ENCODE results near the gene OXNAD1. TPM values are rescaled to one million over a fixed set of nuclear protein-coding genes. Genes with fewer than 3 reads are reported as not detected.
A peak's percentile ranks its signal among the peaks of the same experiment; 100 is the strongest.

OXNAD1 gene
- total and polyA plus RNA-seq, 2 donors (not counting 1 experiment from before 2014, with no cell fraction given): 6.4 to 10.4 TPM

- DNase-seq (ENCODE audit: low read depth in 2 of 2): peak in 1 of 2 donors; percentile 20
Measured at GRCh38 chr3:16253601-16254000, 11.4 kb upstream of the OXNAD1 start.

GRCh38 chr3:16254916-16255315, 10.1 kb upstream of the OXNAD1 start:
- no peak overlapping the region for H3K9ac ChIP-seq (ENCODE audit: insufficient read depth, low read length)
- H3K4me2 ChIP-seq (ENCODE audit: extremely low read depth, insufficient read depth, low read length): no peak overlapping the region
- H3K4me1 ChIP-seq (ENCODE audit: control insufficient read depth, extremely low read depth, insufficient read depth, low read length): no peaks in the 10 kb centered on the region
- DNase-seq (ENCODE audit: low read depth in 2 of 2): no peak
- no peak overlapping the region for H3K4me3 ChIP-seq (replicated peaks in 1 of 4; ENCODE audit: control extremely low read depth in 1 of 4, insufficient read depth in 1 of 4, low read depth in 3 of 4, low read length in 4 of 4)
- H3K36me3 ChIP-seq (ENCODE audit: control insufficient read depth, insufficient read depth, low read length): no peaks in the 10 kb centered on the region
- H4K20me1 ChIP-seq (ENCODE audit: control insufficient read depth, extremely low read depth, insufficient read depth, low read length): no peaks in the 10 kb centered on the region
- no peak overlapping the region for H3K27ac ChIP-seq (ENCODE audit: insufficient read depth, low read length)
- H3K9me3 ChIP-seq (ENCODE audit: control insufficient read depth, insufficient read depth, low read depth, low read length): no peaks in the 10 kb centered on the region
- no peaks in the 10 kb centered on the region for H3K27me3 ChIP-seq (ENCODE audit: control insufficient read depth, insufficient read depth, low read length)
- no peak overlapping the region for H2AFZ ChIP-seq (ENCODE audit: low read length)
- no peaks in the 10 kb centered on the region for H3K79me2 ChIP-seq (ENCODE audit: control insufficient read depth, insufficient read depth, low read length)
- TF ChIP-seq CTCF (conservative IDR thresholded peaks at IDR 0.05 in 1 of 2, IDR thresholded peaks at IDR 0.05 in 1 of 2; ENCODE audit: low read depth in 1 of 2, low read length in 2 of 2) (no peak), EZH2 (IDR thresholded peaks at IDR 0.05; ENCODE audit: low read length, missing control alignments) (no peak)

More at GRCh38 chr3:16253601-16254000, 11.4 kb upstream of the OXNAD1 start:
- no peaks in the 10 kb centered on the region for H3K27me3 ChIP-seq (ENCODE audit: control insufficient read depth, insufficient read depth, low read length)
- no peaks in the 10 kb centered on the region for H4K20me1 ChIP-seq (ENCODE audit: control insufficient read depth, extremely low read depth, insufficient read depth, low read length)
- no peak for TF ChIP-seq CTCF (conservative IDR thresholded peaks at IDR 0.05 in 1 of 2, IDR thresholded peaks at IDR 0.05 in 1 of 2; ENCODE audit: low read depth in 1 of 2, low read length in 2 of 2)
- no peak for TF ChIP-seq EZH2 (IDR thresholded peaks at IDR 0.05; ENCODE audit: low read length, missing control alignments)
- H3K9ac ChIP-seq (ENCODE audit: insufficient read depth, low read length): no peak overlapping the region
- no peak overlapping the region for H2AFZ ChIP-seq (ENCODE audit: low read length)
- no peaks in the 10 kb centered on the region for H3K36me3 ChIP-seq (ENCODE audit: control insufficient read depth, insufficient read depth, low read length)
- no peak overlapping the region for H3K4me3 ChIP-seq (replicated peaks in 1 of 4; ENCODE audit: control extremely low read depth in 1 of 4, insufficient read depth in 1 of 4, low read depth in 3 of 4, low read length in 4 of 4)
- no peak overlapping the region for H3K4me2 ChIP-seq (ENCODE audit: extremely low read depth, insufficient read depth, low read length)
- H3K27ac ChIP-seq (ENCODE audit: insufficient read depth, low read length): no peak overlapping the region
- H3K9me3 ChIP-seq (ENCODE audit: control insufficient read depth, insufficient read depth, low read depth, low read length): no peaks in the 10 kb centered on the region
- no peaks in the 10 kb centered on the region for H3K4me1 ChIP-seq (ENCODE audit: control insufficient read depth, extremely low read depth, insufficient read depth, low read length)
- no peaks in the 10 kb centered on the region for H3K79me2 ChIP-seq (ENCODE audit: control insufficient read depth, insufficient read depth, low read length)

- Histone ChIP-seq H3K36me3 (ENCODE audit: control insufficient read depth, insufficient read depth, low read length) (no peaks in the 10 kb centered on the region), H3K4me3 (replicated peaks in 1 of 4; ENCODE audit: control extremely low read depth in 1 of 4, insufficient read depth in 1 of 4, low read depth in 3 of 4, low read length in 4 of 4) (no peak overlapping the region), H4K20me1 (ENCODE audit: control insufficient read depth, extremely low read depth, insufficient read depth, low read length) (no peaks in the 10 kb centered on the region), H3K27me3 (ENCODE audit: control insufficient read depth, insufficient read depth, low read length) (no peaks in the 10 kb centered on the region), H2AFZ (ENCODE audit: low read length) (no peak overlapping the region), H3K79me2 (ENCODE audit: control insufficient read depth, insufficient read depth, low read length) (no peaks in the 10 kb centered on the region), H3K27ac (ENCODE audit: insufficient read depth, low read length) (no peak overlapping the region), H3K4me1 (ENCODE audit: control insufficient read depth, extremely low read depth, insufficient read depth, low read length) (no peaks in the 10 kb centered on the region), H3K9ac (ENCODE audit: insufficient read depth, low read length) (no peak overlapping the region), H3K9me3 (ENCODE audit: control insufficient read depth, insufficient read depth, low read depth, low read length) (no peaks in the 10 kb centered on the region), H3K4me2 (ENCODE audit: extremely low read depth, insufficient read depth, low read length) (no peak overlapping the region)
- DNase-seq (ENCODE audit: low read depth in 2 of 2): no peak
- no peak for TF ChIP-seq EZH2 (IDR thresholded peaks at IDR 0.05; ENCODE audit: low read length, missing control alignments)
- TF ChIP-seq CTCF (conservative IDR thresholded peaks at IDR 0.05 in 1 of 2, IDR thresholded peaks at IDR 0.05 in 1 of 2; ENCODE audit: low read depth in 1 of 2, low read length in 2 of 2): no peak
Measured at GRCh38 chr3:16255326-16255725, 9.7 kb upstream of the OXNAD1 start.
